Measurements from ENCODE around the gene BLACAT1. TPM values are rescaled to one million over a fixed set of nuclear protein-coding genes. Genes with fewer than 3 reads are reported as not detected.
A peak's percentile ranks its signal among the peaks of the same experiment; 100 is the strongest.
"Not testable (repeated sequence)": the region's sequence is repeated elsewhere in the genome, so short reads cannot be mapped to it uniquely, and the experiment has no call there.

The BLACAT1 gene
- total RNA-seq, 1 donor from 2014 or later = 2.0 TPM

DNA sequence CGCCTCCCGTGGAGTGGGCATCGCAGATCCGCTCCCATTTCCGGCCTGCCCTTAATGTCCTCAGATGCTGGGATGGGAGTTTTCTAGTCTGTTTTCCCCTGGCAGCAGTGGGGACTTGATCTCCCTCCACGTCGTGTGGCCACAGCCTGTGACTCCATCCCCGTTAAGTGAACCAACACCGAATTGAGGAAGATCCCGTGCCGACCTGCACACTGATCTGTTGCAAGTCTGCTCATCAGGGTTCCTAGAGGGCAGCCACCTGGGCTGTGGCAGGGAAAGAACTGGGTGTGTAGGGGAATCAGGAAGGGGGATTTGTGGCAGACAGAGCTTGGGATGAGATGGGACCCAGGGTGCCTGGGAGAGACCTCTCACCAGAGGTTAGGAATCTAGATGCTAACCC, 25.4 kb upstream of the BLACAT1 start:
- TF ChIP-seq, protein P1, sequence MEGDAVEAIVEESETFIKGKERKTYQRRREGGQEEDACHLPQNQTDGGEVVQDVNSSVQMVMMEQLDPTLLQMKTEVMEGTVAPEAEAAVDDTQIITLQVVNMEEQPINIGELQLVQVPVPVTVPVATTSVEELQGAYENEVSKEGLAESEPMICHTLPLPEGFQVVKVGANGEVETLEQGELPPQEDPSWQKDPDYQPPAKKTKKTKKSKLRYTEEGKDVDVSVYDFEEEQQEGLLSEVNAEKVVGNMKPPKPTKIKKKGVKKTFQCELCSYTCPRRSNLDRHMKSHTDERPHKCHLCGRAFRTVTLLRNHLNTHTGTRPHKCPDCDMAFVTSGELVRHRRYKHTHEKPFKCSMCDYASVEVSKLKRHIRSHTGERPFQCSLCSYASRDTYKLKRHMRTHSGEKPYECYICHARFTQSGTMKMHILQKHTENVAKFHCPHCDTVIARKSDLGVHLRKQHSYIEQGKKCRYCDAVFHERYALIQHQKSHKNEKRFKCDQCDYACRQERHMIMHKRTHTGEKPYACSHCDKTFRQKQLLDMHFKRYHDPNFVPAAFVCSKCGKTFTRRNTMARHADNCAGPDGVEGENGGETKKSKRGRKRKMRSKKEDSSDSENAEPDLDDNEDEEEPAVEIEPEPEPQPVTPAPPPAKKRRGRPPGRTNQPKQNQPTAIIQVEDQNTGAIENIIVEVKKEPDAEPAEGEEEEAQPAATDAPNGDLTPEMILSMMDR (IDR thresholded peaks at IDR 0.05; ENCODE audit: insufficient read depth, low read length, poor library complexity, severe bottlenecking) = no peak
- Histone ChIP-seq H3K36me3 (ENCODE audit: control insufficient read depth, insufficient read depth, low read length) (no peaks in the 10 kb centered on the region), H3K4me3 (ENCODE audit: low read depth, low read length) (no peak overlapping the region), H3K27me3 (ENCODE audit: control insufficient read depth, insufficient read depth, low read length) (peaks cover 42% of the 10 kb centered on the region)
- no peak for DNase-seq (ENCODE audit: low read depth)

DNA sequence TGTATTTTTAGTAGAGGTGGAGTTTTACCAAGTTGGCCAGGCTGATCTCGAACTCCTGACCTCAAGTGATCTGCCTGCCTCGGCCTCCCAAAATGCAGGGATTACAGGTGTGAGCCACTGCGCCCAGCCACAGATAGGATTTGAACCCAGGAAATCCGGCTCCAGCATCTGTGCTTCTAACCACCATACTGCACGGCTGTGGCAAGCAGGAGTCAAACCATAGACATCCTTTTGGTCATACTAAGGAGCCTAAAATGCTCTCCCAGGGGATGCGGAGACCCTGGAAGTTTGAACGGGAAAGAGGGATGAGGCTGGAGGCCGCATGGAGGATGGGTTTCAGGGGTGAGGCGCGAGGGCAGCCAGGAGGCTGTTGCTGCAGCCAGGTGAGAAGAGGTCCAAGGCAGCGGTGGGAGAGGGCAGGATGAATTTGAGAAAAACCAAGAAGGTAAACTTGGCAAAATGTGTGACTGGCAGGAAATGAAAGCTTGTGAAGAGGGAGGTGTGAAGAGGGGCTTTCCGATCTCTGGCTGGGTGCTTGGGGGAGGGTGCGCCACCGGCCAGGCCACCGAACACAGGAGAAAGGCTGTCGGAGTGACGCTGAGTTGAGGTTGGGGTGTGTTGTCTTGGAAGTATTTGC, 24.6 kb upstream of the BLACAT1 start:
- no peak for DNase-seq (ENCODE audit: low read depth)
- Histone ChIP-seq H3K36me3 (ENCODE audit: control insufficient read depth, insufficient read depth, low read length) (no peaks in the 10 kb centered on the region), H3K27me3 (ENCODE audit: control insufficient read depth, insufficient read depth, low read length) (peaks cover 42% of the 10 kb centered on the region), H3K4me3 (ENCODE audit: low read depth, low read length) (no peak overlapping the region)
- TF ChIP-seq, protein P1 (IDR thresholded peaks at IDR 0.05; ENCODE audit: insufficient read depth, low read length, poor library complexity, severe bottlenecking) = no peak

DNA sequence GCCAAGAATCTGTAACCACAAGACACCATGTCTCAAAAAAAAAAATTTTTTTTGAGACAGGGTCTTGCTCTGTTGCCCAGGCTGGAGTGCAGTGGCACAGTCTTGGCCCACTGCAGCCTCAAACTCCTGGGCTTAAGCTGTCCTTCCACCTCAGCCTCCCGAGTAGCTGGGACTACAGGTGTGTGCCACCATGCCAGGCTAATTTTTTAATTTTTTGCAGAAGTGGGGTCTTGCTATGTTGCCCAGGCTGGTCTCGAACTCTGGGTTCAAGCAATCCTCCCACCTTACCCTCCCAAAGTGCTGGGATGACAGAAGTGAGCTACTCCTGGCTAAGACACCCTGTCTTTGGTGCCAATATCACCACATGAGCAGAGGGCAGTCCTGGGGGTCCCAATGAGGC, 23.1 kb upstream of the BLACAT1 start:
- H3K36me3 ChIP-seq (ENCODE audit: control insufficient read depth, insufficient read depth, low read length); H3K4me3 ChIP-seq (ENCODE audit: low read depth, low read length); DNase-seq (ENCODE audit: low read depth): not testable (repeated sequence)
- H3K27me3 ChIP-seq (ENCODE audit: control insufficient read depth, insufficient read depth, low read length) = peaks cover 33% of the 10 kb centered on the region

DNA sequence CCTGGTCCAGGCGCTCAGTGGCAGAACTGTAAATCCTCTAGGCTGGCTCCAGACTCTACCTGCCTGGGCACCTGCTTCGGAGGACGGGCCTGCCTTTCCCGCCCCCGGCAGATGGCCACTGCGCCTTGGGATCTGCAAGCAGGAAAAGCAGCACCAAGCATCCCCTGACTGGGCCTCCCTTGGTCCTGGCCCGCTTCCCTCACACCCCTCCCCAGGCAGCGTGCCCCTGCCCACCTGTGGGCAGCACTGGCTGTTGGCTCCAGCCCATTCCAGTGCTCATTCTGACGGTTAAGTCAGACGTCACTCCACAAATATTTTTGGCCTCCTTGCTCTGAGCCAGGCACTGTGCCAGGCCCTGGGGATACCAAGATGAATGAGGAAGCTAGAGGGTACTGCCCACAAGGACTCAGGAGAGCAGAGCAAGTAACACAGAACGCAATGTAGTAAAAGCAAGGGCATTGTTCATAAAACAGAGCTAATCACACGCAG, 22.0 kb upstream of the BLACAT1 start:
- Histone ChIP-seq H3K36me3 (ENCODE audit: control insufficient read depth, insufficient read depth, low read length) (no peaks in the 10 kb centered on the region), H3K27me3 (ENCODE audit: control insufficient read depth, insufficient read depth, low read length) (peaks cover 27% of the 10 kb centered on the region), H3K4me3 (ENCODE audit: low read depth, low read length) (no peak overlapping the region)
- TF ChIP-seq, protein P1 (IDR thresholded peaks at IDR 0.05; ENCODE audit: insufficient read depth, low read length, poor library complexity, severe bottlenecking) = no peak
- DNase-seq (ENCODE audit: low read depth) = peak; percentile 77

DNA sequence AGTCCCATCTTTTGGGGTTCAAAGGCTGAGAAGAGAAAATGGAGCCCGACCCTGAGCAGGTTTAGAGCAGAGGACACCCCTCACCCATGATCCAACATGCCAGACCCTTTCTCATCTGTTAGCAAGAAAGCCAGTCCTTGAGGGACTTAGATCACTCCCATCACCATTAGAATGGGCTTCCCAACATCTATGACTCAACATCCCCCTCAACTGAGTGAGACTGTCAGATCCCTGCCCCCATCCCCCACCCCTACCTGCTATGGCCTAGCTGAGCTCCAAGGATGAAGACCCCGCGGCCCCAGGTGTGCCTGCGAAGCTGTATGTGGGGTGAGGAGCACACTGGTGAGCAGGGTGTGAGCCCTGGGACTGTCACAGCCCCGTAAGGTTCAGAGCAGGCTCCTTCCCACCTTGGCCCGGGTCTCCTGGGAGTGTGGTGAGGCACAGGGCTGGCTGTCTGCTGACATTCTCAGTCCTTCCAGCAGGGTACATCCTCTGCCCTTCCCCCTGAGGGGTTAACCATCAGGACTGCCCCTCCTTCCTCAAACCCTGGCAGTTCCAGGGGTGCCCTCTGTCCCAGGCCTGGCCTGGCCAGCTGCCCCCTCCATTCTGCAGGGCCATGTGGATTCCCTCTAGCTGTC, 21.4 kb upstream of the BLACAT1 start:
- H3K4me3 ChIP-seq (ENCODE audit: low read depth, low read length) = no peak overlapping the region
- H3K36me3 ChIP-seq (ENCODE audit: control insufficient read depth, insufficient read depth, low read length) = no peaks in the 10 kb centered on the region
- DNase-seq (ENCODE audit: low read depth) = no peak
- peaks cover 28% of the 10 kb centered on the region for H3K27me3 ChIP-seq (ENCODE audit: control insufficient read depth, insufficient read depth, low read length)
- TF ChIP-seq, protein P1 (IDR thresholded peaks at IDR 0.05; ENCODE audit: insufficient read depth, low read length, poor library complexity, severe bottlenecking) = no peak

DNA sequence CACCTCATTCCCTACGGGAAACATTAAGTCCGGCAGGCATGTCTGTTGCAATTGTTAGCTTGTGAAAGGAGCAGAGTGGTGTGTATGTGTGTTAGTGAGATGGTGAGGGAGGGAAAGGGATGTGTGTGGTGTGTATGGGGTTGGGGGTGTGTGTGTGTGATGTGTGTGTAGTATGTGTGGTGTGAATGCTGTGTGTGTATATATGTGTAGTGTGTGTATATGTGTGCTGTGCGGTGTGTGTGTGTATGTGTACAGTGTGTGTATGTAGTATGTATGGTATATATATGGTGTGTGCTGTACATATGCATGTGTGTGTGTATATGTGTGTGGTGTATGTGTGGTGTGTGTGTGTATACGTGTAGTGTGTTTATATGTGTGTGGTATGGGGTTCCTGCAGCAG, 20.8 kb upstream of the BLACAT1 start:
- Histone ChIP-seq H3K36me3 (ENCODE audit: control insufficient read depth, insufficient read depth, low read length) (no peaks in the 10 kb centered on the region), H3K4me3 (ENCODE audit: low read depth, low read length) (no peak overlapping the region), H3K27me3 (ENCODE audit: control insufficient read depth, insufficient read depth, low read length) (peaks cover 24% of the 10 kb centered on the region)
- TF ChIP-seq, protein P1 (IDR thresholded peaks at IDR 0.05; ENCODE audit: insufficient read depth, low read length, poor library complexity, severe bottlenecking) = no peak
- DNase-seq (ENCODE audit: low read depth) = no peak
